Liver (tissue), 9 donors: ENCODE measurements around the gene TMED3. TPM values are rescaled to one million over a fixed set of nuclear protein-coding genes. Genes with fewer than 3 reads are reported as not detected.

ENCODE experiments used
- DNase-seq: peaks from one replicate; pipeline ENCODE4 v3.0.0-alpha.2; 2017; ENCODE audit warnings: low spot score
- H3K27ac ChIP-seq, 2 donors: one replicate each; pipeline ENCODE4 v1.7.0; 2013; ENCODE audit warnings: inconsistent platforms in 2 of 2, low read length in 2 of 2, control low read depth in 1 of 2, low read depth in 1 of 2, mild to moderate bottlenecking in 1 of 2
- H3K27me3 ChIP-seq, 4 donors: one replicate each; pipeline versions ENCODE4 v1.6.1 to v1.7.0; 2013; ENCODE audit warnings: low read length in 3 of 4, inconsistent platforms in 1 of 4, mild to moderate bottlenecking in 1 of 4, moderate library complexity in 1 of 4; ENCODE audit not compliant: control insufficient read depth in 4 of 4, insufficient read depth in 4 of 4
- H3K36me3 ChIP-seq, 4 donors: one replicate each; pipeline versions ENCODE4 v1.6.1 to v1.7.0; 2013; ENCODE audit warnings: low read length in 3 of 4, mild to moderate bottlenecking in 3 of 4, low read depth in 1 of 4, moderate library complexity in 1 of 4; ENCODE audit not compliant: control insufficient read depth in 4 of 4, insufficient read depth in 3 of 4
- H3K4me1 ChIP-seq, 4 donors: one replicate each; pipeline versions ENCODE4 v1.6.1 to v1.7.0; 2013; ENCODE audit warnings: low read length in 3 of 4, mild to moderate bottlenecking in 3 of 4, moderate library complexity in 1 of 4; ENCODE audit not compliant: control insufficient read depth in 4 of 4, insufficient read depth in 4 of 4
- H3K4me3 ChIP-seq, 3 donors: one replicate each; pipeline versions ENCODE4 v1.6.1 to v1.7.0; 2013; ENCODE audit warnings: low read length in 3 of 3, control low read depth in 1 of 3, low read depth in 1 of 3, mild to moderate bottlenecking in 1 of 3
- H3K9ac ChIP-seq, 2 donors: one replicate each; pipeline ENCODE4 v1.7.0; 2013; ENCODE audit warnings: low read length in 2 of 2, mild to moderate bottlenecking in 2 of 2, moderate library complexity in 2 of 2, control low read depth in 1 of 2, low read depth in 1 of 2
- H3K9me3 ChIP-seq, 4 donors: one replicate each; pipeline versions ENCODE4 v1.6.1 to v1.7.0; 2013; ENCODE audit warnings: low read length in 3 of 4; ENCODE audit not compliant: control insufficient read depth in 4 of 4
- EGR1 ChIP-seq, 2 donors: IDR thresholded peaks; 2 replicates each; pipeline ENCODE4 v1.6.1; 2016 to 2018; ENCODE audit warnings: antibody characterized with exemption in 2 of 2, low read depth in 2 of 2
- JUND ChIP-seq, 2 donors: IDR thresholded peaks; 2 replicates each; pipeline ENCODE4 v1.6.1; 2016; ENCODE audit warnings: antibody characterized with exemption in 2 of 2
- NR2F2 ChIP-seq: IDR thresholded peaks from 2 replicates; pipeline ENCODE4 v1.6.1; 2016; ENCODE audit warnings: antibody characterized with exemption
- RXRA ChIP-seq, 2 donors: IDR thresholded peaks; 2 replicates each; pipeline ENCODE4 v1.6.1; 2017 to 2018; ENCODE audit warnings: antibody characterized with exemption in 2 of 2, mild to moderate bottlenecking in 1 of 2
- TAF1 ChIP-seq: conservative IDR thresholded peaks from 2 replicates; pipeline ENCODE4 v1.6.1; 2016; ENCODE audit warnings: antibody characterized with exemption, mild to moderate bottlenecking
- WGBS: extraction: QIAGEN DNeasy Blood & Tissue Kit; methylation state at CpG from one replicate; pipeline ENCODE4 v1.1.7; 2013; 5-methylcytosine and 5-hydroxymethylcytosine counted together
- polyA plus RNA-seq, 2 donors: library from polyadenylated mRNA; stranded (reverse) in 1 of 2; unstranded in 1 of 2; fragments of 200-250 nt in 1 of 2; fragments of >200 nt in 1 of 2; fragmentation: Nextera tagmentation in 1 of 2; extraction: Ambion mirVana in 1 of 2; gene quantifications; one replicate each; pipeline versions ENCODE4 v1.2.1 to v1.2.3, GENCODE V29; 2013 to 2015
- total RNA-seq, 2 donors: library from RNA; depleted of rRNA; stranded (reverse); fragments of >200 nt; gene quantifications; one replicate each; pipeline ENCODE4 v1.2.3, GENCODE V29; 2014
- TF ChIP-seq, protein P1 (sequence below): IDR thresholded peaks from 2 replicates; pipeline ENCODE4 v1.6.1; 2016; ENCODE audit warnings: antibody characterized with exemption, mild to moderate bottlenecking
- TF ChIP-seq, protein P2 (sequence below): IDR thresholded peaks from 2 replicates; pipeline ENCODE4 v1.6.1; 2016; ENCODE audit warnings: antibody characterized with exemption
- donor health status: healthy.
- donor health status: healthy.
- donor health status: healthy.
- donor health status: healthy.
- donor health status: healthy.

TMED3 gene
- total and polyA plus RNA-seq, 4 donors = 11.0 to 28.1 (median 14.0) TPM

DNA sequence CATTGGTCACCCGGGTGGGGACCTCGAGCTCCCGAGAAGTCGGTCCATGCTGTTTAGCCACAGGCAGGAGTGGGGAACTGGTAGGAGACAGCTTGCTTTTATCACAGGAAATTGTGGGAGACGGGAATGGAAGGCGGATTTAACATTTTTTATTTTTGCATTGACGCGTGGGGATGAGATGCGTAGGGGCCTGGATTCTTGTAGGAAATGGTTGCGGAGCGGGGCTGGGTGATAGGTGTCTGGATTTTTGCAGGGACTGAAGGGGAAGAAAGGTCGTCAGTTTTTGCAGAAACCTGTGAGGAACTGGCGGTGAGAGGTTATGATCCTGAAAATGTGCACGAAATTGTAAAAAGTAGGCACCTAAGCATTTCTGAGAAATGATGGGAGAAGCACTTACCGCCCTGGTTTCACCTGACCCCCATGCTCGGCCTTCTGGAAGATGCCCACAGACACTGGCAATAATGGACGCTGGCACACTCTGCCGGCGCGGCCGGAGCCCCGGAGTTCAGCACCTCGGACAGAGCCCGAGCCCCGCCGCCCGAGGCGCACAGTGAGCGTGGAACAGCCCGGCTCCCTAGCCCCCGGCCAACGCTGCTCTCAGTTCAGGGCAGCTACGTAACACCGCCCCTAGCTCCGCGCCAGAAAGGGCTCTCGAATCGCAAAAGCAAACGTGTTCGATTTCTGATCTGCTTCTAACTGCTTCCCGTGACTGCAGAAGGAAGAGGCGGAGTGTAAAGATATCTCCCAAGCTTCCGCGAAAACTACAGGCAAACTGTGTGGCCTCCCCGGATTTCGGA, 27.5 kb upstream of the TMED3 start:
- H3K9me3 ChIP-seq = peaks cover 0 to 5% (median 4%) of the 10 kb centered on the region in 4 donors
- H3K36me3 ChIP-seq = no peaks in the 10 kb centered on the region
- no peak overlapping the region for H3K4me3 ChIP-seq
- 15% methylated on average over 46 of the region's 46 CpGs for WGBS
- no peak overlapping the region for H3K27ac ChIP-seq
- TF ChIP-seq, protein P1, sequence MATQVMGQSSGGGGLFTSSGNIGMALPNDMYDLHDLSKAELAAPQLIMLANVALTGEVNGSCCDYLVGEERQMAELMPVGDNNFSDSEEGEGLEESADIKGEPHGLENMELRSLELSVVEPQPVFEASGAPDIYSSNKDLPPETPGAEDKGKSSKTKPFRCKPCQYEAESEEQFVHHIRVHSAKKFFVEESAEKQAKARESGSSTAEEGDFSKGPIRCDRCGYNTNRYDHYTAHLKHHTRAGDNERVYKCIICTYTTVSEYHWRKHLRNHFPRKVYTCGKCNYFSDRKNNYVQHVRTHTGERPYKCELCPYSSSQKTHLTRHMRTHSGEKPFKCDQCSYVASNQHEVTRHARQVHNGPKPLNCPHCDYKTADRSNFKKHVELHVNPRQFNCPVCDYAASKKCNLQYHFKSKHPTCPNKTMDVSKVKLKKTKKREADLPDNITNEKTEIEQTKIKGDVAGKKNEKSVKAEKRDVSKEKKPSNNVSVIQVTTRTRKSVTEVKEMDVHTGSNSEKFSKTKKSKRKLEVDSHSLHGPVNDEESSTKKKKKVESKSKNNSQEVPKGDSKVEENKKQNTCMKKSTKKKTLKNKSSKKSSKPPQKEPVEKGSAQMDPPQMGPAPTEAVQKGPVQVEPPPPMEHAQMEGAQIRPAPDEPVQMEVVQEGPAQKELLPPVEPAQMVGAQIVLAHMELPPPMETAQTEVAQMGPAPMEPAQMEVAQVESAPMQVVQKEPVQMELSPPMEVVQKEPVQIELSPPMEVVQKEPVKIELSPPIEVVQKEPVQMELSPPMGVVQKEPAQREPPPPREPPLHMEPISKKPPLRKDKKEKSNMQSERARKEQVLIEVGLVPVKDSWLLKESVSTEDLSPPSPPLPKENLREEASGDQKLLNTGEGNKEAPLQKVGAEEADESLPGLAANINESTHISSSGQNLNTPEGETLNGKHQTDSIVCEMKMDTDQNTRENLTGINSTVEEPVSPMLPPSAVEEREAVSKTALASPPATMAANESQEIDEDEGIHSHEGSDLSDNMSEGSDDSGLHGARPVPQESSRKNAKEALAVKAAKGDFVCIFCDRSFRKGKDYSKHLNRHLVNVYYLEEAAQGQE = peak; percentile 99
- no peak for TF ChIP-seq JUND (IDR thresholded peaks at IDR 0.05)
- H3K27me3 ChIP-seq = peaks cover 3 to 24% (median 6%) of the 10 kb centered on the region in 4 donors
- peaks cover 0 to 2% (median 0%) of the 10 kb centered on the region in 4 donors for H3K4me1 ChIP-seq
- peak; percentile 60 for DNase-seq
- H3K9ac ChIP-seq = no peak overlapping the region

DNA sequence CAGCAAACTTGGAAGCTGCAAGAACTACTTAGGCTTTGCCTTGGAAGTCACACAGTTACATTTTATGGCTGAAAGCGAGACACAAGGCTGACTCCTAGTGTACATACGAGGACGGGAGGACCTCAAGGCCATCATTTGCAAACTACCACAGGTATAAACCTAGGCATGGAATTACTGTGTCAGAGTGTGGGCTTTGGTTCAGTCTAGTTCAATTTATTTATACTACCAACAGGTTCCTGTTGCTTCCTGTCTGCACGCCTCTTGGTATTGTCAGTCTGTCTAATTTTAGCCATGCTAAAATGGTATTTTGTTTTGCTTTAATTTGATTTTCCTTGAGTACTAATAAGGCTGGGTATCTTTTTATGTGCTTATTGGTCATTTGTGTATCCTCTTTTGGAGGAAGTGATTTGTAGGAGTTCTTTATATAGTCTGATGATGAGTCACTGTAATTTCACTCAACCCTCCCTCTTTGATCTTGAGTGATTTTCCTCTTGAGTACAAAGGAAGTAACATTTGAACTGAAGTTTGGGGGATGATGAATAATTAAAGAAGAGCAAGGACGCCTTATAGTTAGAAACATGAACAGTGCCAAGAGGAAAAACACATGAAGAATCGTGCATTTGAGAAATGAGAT, 20.2 kb upstream of the TMED3 start:
- peaks cover 0 to 3% (median 0%) of the 10 kb centered on the region in 4 donors for H3K27me3 ChIP-seq
- H3K4me1 ChIP-seq = no peaks in the 10 kb centered on the region
- TF ChIP-seq, protein P1 = no peak
- TF ChIP-seq TAF1 (no peak), NR2F2 (no peak)
- no peaks in the 10 kb centered on the region for H3K9me3 ChIP-seq
- no peak overlapping the region for H3K9ac ChIP-seq
- H3K4me3 ChIP-seq = no peak overlapping the region
- H3K36me3 ChIP-seq = no peaks in the 10 kb centered on the region
- H3K27ac ChIP-seq = no peak overlapping the region
- 63% methylated on average over 6 of the region's 6 CpGs for WGBS
- DNase-seq = no peak

DNA sequence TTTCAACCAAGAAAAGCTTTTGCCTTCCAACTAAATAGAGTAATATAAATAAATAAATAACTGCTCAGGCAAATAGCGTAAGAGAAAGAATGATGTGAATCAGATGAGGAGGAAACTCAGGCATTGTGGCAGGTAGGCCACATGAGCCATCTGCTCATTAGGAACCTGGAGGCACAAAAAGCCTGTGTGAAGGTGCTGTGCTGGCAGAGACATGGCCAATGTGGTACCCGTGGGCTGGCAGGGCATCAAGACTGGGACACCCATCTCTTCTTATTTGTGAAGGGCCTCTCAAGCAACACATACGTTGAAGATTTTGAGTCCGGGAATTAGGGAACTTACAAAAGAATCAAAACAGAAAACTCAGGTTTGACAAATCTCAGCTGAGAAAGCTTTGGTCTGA, 18.9 kb upstream of the TMED3 start:
- no peak for DNase-seq
- TF ChIP-seq RXRA (IDR thresholded peaks at IDR 0.05) (no peak), NR2F2 (no peak), EGR1 (IDR thresholded peaks at IDR 0.05; ENCODE audit: low read depth in 2 of 2) (no peak)
- TF ChIP-seq, protein P2, sequence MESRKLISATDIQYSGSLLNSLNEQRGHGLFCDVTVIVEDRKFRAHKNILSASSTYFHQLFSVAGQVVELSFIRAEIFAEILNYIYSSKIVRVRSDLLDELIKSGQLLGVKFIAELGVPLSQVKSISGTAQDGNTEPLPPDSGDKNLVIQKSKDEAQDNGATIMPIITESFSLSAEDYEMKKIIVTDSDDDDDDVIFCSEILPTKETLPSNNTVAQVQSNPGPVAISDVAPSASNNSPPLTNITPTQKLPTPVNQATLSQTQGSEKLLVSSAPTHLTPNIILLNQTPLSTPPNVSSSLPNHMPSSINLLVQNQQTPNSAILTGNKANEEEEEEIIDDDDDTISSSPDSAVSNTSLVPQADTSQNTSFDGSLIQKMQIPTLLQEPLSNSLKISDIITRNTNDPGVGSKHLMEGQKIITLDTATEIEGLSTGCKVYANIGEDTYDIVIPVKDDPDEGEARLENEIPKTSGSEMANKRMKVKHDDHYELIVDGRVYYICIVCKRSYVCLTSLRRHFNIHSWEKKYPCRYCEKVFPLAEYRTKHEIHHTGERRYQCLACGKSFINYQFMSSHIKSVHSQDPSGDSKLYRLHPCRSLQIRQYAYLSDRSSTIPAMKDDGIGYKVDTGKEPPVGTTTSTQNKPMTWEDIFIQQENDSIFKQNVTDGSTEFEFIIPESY = no peak
- no peak overlapping the region for H3K4me3 ChIP-seq
- H3K27ac ChIP-seq = no peak overlapping the region
- 81% methylated on average over 4 of the region's 4 CpGs for WGBS
- H3K36me3 ChIP-seq = no peaks in the 10 kb centered on the region
- H3K4me1 ChIP-seq = no peaks in the 10 kb centered on the region
- no peaks in the 10 kb centered on the region for H3K9me3 ChIP-seq
- H3K27me3 ChIP-seq = peaks cover 0 to 3% (median 0%) of the 10 kb centered on the region in 4 donors
- H3K9ac ChIP-seq = no peak overlapping the region
